BE2C (cell line): ENCODE data around the gene STK39.

Source experiments
- DNase-seq: peaks from one replicate; pipeline ENCODE4 v3.0.0-alpha.2; 2020
- H3K27me3 ChIP-seq: fragments of 250-450 bp; sonication (Bioruptor Pico); 2 replicates; pipeline ENCODE4 v1.5.1; 2020; ENCODE audit warnings: mild to moderate bottlenecking
- H3K36me3 ChIP-seq: fragments of 250-450 bp; sonication (Bioruptor Pico); 2 replicates; pipeline ENCODE4 v1.5.1; 2020; ENCODE audit warnings: mild to moderate bottlenecking
- H3K4me1 ChIP-seq: fragments of 250-450 bp; sonication (Bioruptor Pico); 2 replicates; pipeline ENCODE4 v1.5.1; 2020
- H3K4me3 ChIP-seq: 2 replicates; pipeline ENCODE4 v1.5.1; 2011; ENCODE audit warnings: low read depth, low read length
- H3K9me3 ChIP-seq: fragments of 250-450 bp; sonication (Bioruptor Pico); 2 replicates; pipeline ENCODE4 v1.5.1; 2020
- CTCF ChIP-seq: IDR thresholded peaks from 2 replicates; pipeline ENCODE4 v1.5.1; 2012; ENCODE audit warnings: mild to moderate bottlenecking, low read depth, low read length

Gene STK39

GRCh38 chr2:167916756-167917155 is 330.6 kb downstream of the STK39 start:
- TF ChIP-seq CTCF: no peak
- Histone ChIP-seq H3K9me3 (no peaks in the 10 kb centered on the region), H3K4me1 (no peaks in the 10 kb centered on the region), H3K36me3 (no peaks in the 10 kb centered on the region), H3K4me3 (no peak overlapping the region), H3K27me3 (no peaks in the 10 kb centered on the region)
- no peak for DNase-seq

DNA sequence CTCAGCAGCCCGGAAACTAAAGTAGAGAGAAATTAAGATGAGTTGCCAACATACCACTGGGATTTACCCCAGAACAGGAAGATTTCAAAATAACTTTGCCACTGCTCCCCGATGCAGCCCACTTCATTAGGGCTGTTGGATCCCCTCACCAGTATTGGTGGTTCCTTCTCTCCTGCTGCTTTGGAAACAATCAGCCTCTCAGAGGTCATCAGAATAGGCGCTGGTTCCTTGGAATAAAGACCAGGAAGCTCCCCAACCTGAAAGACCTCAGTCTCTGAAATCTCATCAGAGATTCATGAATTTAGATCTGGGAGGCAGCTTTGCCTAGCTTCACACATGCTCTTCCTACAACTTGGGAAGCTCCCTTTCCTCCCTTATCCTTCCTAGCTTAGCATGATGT is 332.4 kb downstream of the STK39 start:
- Histone ChIP-seq H3K36me3 (no peaks in the 10 kb centered on the region), H3K4me1 (no peaks in the 10 kb centered on the region), H3K4me3 (no peak overlapping the region), H3K27me3 (no peaks in the 10 kb centered on the region), H3K9me3 (no peaks in the 10 kb centered on the region)
- TF ChIP-seq CTCF: no peak
- no peak for DNase-seq

DNA sequence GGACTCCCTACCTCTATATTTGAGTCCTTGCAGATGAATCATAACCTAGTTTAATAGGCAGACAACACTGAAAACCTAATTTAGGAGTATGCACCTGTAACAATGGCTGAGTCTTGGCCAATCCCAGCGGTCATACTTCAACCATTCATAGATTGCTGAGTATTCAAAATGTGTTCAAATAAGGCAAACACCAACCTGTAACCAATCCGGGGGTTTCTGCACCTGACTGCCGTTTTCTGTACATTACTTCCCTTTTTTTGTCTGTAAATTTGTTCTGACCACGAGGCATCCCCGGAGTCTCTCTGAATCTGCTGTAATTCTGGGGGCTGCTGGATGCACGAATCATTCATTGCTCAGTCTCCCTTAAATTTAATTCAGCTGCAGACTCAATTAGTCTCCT is 338.6 kb downstream of the STK39 start:
- no peak for DNase-seq
- H3K9me3 ChIP-seq: no peaks in the 10 kb centered on the region
- no peaks in the 10 kb centered on the region for H3K4me1 ChIP-seq
- TF ChIP-seq CTCF: no peak
- H3K4me3 ChIP-seq: no peak overlapping the region
- no peaks in the 10 kb centered on the region for H3K36me3 ChIP-seq
- H3K27me3 ChIP-seq: no peaks in the 10 kb centered on the region

DNA sequence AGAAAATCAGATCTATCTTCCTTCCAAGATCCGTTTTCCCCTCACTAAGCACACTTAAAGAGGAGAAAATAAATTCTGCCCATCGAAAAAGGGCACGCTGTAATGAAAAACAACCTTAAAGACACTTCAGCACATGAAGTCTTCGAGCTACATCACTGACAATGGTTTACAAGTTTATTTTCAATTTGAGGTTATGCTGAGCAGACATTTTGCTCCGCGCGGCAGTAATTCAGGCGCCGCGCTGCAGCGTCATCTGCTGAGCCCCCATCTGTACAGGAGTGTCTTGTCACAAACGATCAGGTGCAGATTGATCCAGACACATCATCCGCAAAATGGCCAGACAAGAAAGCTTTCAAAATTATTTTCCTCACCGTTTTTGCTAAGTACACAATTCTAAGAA is 341.7 kb downstream of the STK39 start:
- Histone ChIP-seq H3K4me1 (no peaks in the 10 kb centered on the region), H3K4me3 (peak overlapping the region; percentile 43), H3K27me3 (no peaks in the 10 kb centered on the region), H3K36me3 (no peaks in the 10 kb centered on the region), H3K9me3 (no peaks in the 10 kb centered on the region)
- no peak for TF ChIP-seq CTCF
- DNase-seq: no peak
